ENCODE data around the gene KRTAP5-10.
"Not testable (repeated sequence)": the region's sequence is repeated elsewhere in the genome, so short reads cannot be mapped to it uniquely, and the experiment has no call there.

The KRTAP5-10 gene

GRCh38 chr11:71542879-71543777 lies 22.2 kb upstream of the KRTAP5-10 start:
- no peak for DNase-seq

GRCh38 chr11:71543866-71544265 lies 21.5 kb upstream of the KRTAP5-10 start:
- no peak for DNase-seq

- no peak for DNase-seq
Observed at GRCh38 chr11:71544525-71545214, 20.7 kb upstream of the KRTAP5-10 start.

- no peak for DNase-seq
Observed at GRCh38 chr11:71545405-71545966, 19.9 kb upstream of the KRTAP5-10 start.

- DNase-seq = no peak
Observed at GRCh38 chr11:71548120-71548519, 17.2 kb upstream of the KRTAP5-10 start, which contains the start of gene KRTAP5-9. KRTAP5-9 (plus strand) TSS chr11:71548420; CDS start chr11:71548658, 238 bp downstream.

- DNase-seq = no peak
Observed at GRCh38 chr11:71548716-71549151, 16.6 kb upstream of the KRTAP5-10 start.

GRCh38 chr11:71551711-71552110 lies 13.7 kb upstream of the KRTAP5-10 start:
- no peak for DNase-seq

GRCh38 chr11:71554996-71555395 lies 10.4 kb upstream of the KRTAP5-10 start:
- DNase-seq = no peak

- DNase-seq = no peak
Observed at GRCh38 chr11:71555508-71555907, 9.9 kb upstream of the KRTAP5-10 start.

GRCh38 chr11:71556018-71556417 lies 9.3 kb upstream of the KRTAP5-10 start:
- DNase-seq = no peak

- no peak for DNase-seq
Observed at GRCh38 chr11:71557257-71557656, 8.1 kb upstream of the KRTAP5-10 start.

GRCh38 chr11:71558996-71559395 lies 6.4 kb upstream of the KRTAP5-10 start:
- DNase-seq = no peak

- no peak for DNase-seq
Observed at GRCh38 chr11:71562120-71562519, 3.2 kb upstream of the KRTAP5-10 start.

GRCh38 chr11:71563406-71563805 lies 2.0 kb upstream of the KRTAP5-10 start:
- DNase-seq = no peak

GRCh38 chr11:71564430-71564829 lies 933 bp upstream of the KRTAP5-10 start:
- DNase-seq = no peak

- DNase-seq = no peak
Observed at GRCh38 chr11:71566081-71566620, 788 bp downstream of the KRTAP5-10 start.

GRCh38 chr11:71566626-71567599 lies 1.6 kb downstream of the KRTAP5-10 start:
- DNase-seq = not testable (repeated sequence)

- not testable (repeated sequence) for DNase-seq
Observed at GRCh38 chr11:71567633-71568032, 2.3 kb downstream of the KRTAP5-10 start.

GRCh38 chr11:71568704-71569349 lies 3.5 kb downstream of the KRTAP5-10 start:
- no peak for DNase-seq

- DNase-seq = not testable (repeated sequence)
Observed at GRCh38 chr11:71571101-71571850, 5.9 kb downstream of the KRTAP5-10 start.

GRCh38 chr11:71572811-71573210 lies 7.4 kb downstream of the KRTAP5-10 start:
- no peak for DNase-seq
